ENCODE measurements around the gene PDE4A. TPM values are rescaled to one million over a fixed set of nuclear protein-coding genes. Genes with fewer than 3 reads are reported as not detected.
"Not testable (repeated sequence)": the region's sequence is repeated elsewhere in the genome, so short reads cannot be mapped to it uniquely, and the experiment has no call there.

PDE4A gene
- total RNA-seq, 1 donor, result 5.1 TPM

DNA sequence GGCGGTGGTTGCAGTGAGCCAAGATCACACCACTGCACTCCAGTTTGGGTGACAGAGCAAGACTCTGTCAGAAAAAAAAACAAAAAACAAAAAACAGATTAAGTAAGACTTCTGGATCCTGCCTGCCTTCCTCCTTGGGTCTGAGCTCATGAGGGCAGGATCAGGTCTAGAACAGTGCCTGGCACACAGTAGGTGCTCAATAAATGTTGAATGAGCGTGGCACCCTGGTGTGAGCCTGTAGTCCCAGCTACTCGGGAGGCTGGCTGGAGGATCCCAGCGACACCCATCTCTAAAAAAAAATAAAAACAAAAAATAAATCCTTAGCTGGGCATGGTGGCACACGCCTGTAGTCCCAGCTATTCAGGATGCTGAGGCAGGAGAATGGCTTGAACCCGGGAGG is 14.1 kb upstream of the PDE4A start:
- Histone ChIP-seq H3K36me3 (ENCODE audit: insufficient read depth, low read length) (no peaks in the 10 kb centered on the region), H3K4me2 (ENCODE audit: insufficient read depth, low read length) (no peak overlapping the region), H3K9me3 (ENCODE audit: low read depth, low read length) (no peaks in the 10 kb centered on the region), H3K27me3 (ENCODE audit: insufficient read depth, low read length) (peaks cover 4% of the 10 kb centered on the region), H2AFZ (ENCODE audit: low read length) (no peak overlapping the region), H3K4me3 (ENCODE audit: insufficient read depth, low read length) (no peak overlapping the region), H3K27ac (ENCODE audit: low read depth, low read length) (no peak overlapping the region), H4K20me1 (ENCODE audit: insufficient read depth, low read length) (peaks cover 13% of the 10 kb centered on the region), H3K4me1 (ENCODE audit: insufficient read depth, low read length) (peaks cover 41% of the 10 kb centered on the region), H3K79me2 (ENCODE audit: insufficient read depth, low read length) (peaks cover 24% of the 10 kb centered on the region)
- TF ChIP-seq CTCF (IDR thresholded peaks at IDR 0.05; ENCODE audit: extremely low read depth, low read depth, low read length), result no peak
- DNase-seq (ENCODE audit: insufficient read length, low spot score, missing footprints), result no peak

DNA sequence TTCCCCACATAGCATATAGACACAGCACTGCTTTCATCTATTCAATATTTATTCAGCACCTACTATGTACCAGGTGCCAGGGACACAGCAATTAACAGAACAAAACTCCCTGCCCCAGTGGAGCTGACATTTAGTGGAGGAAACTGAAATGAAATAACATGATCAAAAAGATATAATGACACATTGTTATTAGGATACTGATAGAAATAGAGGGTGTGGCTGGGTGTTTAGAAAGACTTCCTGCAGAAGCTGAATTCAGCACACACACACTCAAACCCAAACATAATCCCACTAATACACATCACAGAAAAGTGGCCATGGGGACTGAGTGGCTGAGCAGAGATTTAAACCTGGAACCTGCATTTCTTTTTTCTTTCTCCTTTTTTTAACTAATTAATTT is 13.2 kb upstream of the PDE4A start:
- no peak for TF ChIP-seq CTCF (IDR thresholded peaks at IDR 0.05; ENCODE audit: extremely low read depth, low read depth, low read length)
- H3K27me3 ChIP-seq (ENCODE audit: insufficient read depth, low read length), result peaks cover 4% of the 10 kb centered on the region
- no peak overlapping the region for H2AFZ ChIP-seq (ENCODE audit: low read length)
- no peak overlapping the region for H3K27ac ChIP-seq (ENCODE audit: low read depth, low read length)
- no peak overlapping the region for H3K4me3 ChIP-seq (ENCODE audit: insufficient read depth, low read length)
- H4K20me1 ChIP-seq (ENCODE audit: insufficient read depth, low read length), result peaks cover 7% of the 10 kb centered on the region
- peaks cover 15% of the 10 kb centered on the region for H3K79me2 ChIP-seq (ENCODE audit: insufficient read depth, low read length)
- peaks cover 32% of the 10 kb centered on the region for H3K4me1 ChIP-seq (ENCODE audit: insufficient read depth, low read length)
- H3K4me2 ChIP-seq (ENCODE audit: insufficient read depth, low read length), result no peak overlapping the region
- H3K36me3 ChIP-seq (ENCODE audit: insufficient read depth, low read length), result no peaks in the 10 kb centered on the region
- no peaks in the 10 kb centered on the region for H3K9me3 ChIP-seq (ENCODE audit: low read depth, low read length)
- DNase-seq (ENCODE audit: insufficient read length, low spot score, missing footprints), result peak; percentile 58

GRCh38 chr19:10408511-10409283 is 11.6 kb upstream of the PDE4A start:
- Histone ChIP-seq H3K4me1 (ENCODE audit: insufficient read depth, low read length) (peaks cover 30% of the 10 kb centered on the region), H3K27me3 (ENCODE audit: insufficient read depth, low read length) (peaks cover 4% of the 10 kb centered on the region), H2AFZ (ENCODE audit: low read length) (peak overlapping the region; percentile 80), H3K27ac (ENCODE audit: low read depth, low read length) (no peak overlapping the region), H3K9me3 (ENCODE audit: low read depth, low read length) (no peaks in the 10 kb centered on the region), H3K36me3 (ENCODE audit: insufficient read depth, low read length) (no peaks in the 10 kb centered on the region), H3K4me3 (ENCODE audit: insufficient read depth, low read length) (no peak overlapping the region), H3K79me2 (ENCODE audit: insufficient read depth, low read length) (peaks cover under 1% of the 10 kb centered on the region), H3K4me2 (ENCODE audit: insufficient read depth, low read length) (no peak overlapping the region), H4K20me1 (ENCODE audit: insufficient read depth, low read length) (no peaks in the 10 kb centered on the region)
- no peak for TF ChIP-seq CTCF (IDR thresholded peaks at IDR 0.05; ENCODE audit: extremely low read depth, low read depth, low read length)
- DNase-seq (ENCODE audit: insufficient read length, low spot score, missing footprints), result peak; percentile 85

- H3K4me1 ChIP-seq (ENCODE audit: insufficient read depth, low read length), result peaks cover 22% of the 10 kb centered on the region
- not testable (repeated sequence) for H3K9me3 ChIP-seq (ENCODE audit: low read depth, low read length); H3K4me3 ChIP-seq (ENCODE audit: insufficient read depth, low read length); H3K4me2 ChIP-seq (ENCODE audit: insufficient read depth, low read length); DNase-seq (ENCODE audit: insufficient read length, low spot score, missing footprints); H4K20me1 ChIP-seq (ENCODE audit: insufficient read depth, low read length); H3K27me3 ChIP-seq (ENCODE audit: insufficient read depth, low read length); H3K36me3 ChIP-seq (ENCODE audit: insufficient read depth, low read length); H3K79me2 ChIP-seq (ENCODE audit: insufficient read depth, low read length); H2AFZ ChIP-seq (ENCODE audit: low read length); H3K27ac ChIP-seq (ENCODE audit: low read depth, low read length)
Observed at GRCh38 chr19:10411224-10411623, 9.1 kb upstream of the PDE4A start.

Measured in osteoblast (primary cell).